H1 (cell line): Measurements from ENCODE around the gene MATN1. TPM values are rescaled to one million over a fixed set of nuclear protein-coding genes. Genes with fewer than 3 reads are reported as not detected.

ENCODE experiments used
- EP300 ChIP-seq, 2 experiments: IDR thresholded peaks; 1 replicate in 1 of 2; 2 replicates in 1 of 2; pipeline ENCODE4 v1.6.1; 2011 to 2012; ENCODE audit warnings: low read depth in 2 of 2, low read length in 2 of 2, mild to moderate bottlenecking in 2 of 2, borderline replicate concordance in 1 of 2, inconsistent platforms in 1 of 2, moderate library complexity in 1 of 2
- POLR2AphosphoS5 ChIP-seq: IDR thresholded peaks from 2 replicates; pipeline ENCODE4 v1.6.1; 2011; ENCODE audit warnings: low read depth, low read length
- POU5F1 ChIP-seq: IDR thresholded peaks from 2 replicates; pipeline ENCODE4 v1.6.1; 2011; ENCODE audit warnings: low read depth, mild to moderate bottlenecking, low read length, moderate library complexity
- SUZ12 ChIP-seq: fragments of 200-600 bp; sonication (generic); IDR thresholded peaks from 2 replicates; pipeline ENCODE4 v1.6.1; 2012; ENCODE audit warnings: mild to moderate bottlenecking, inconsistent platforms, low read length, moderate library complexity, mixed read lengths
- TBP ChIP-seq: IDR thresholded peaks from 2 replicates; pipeline ENCODE4 v1.6.1; 2011; ENCODE audit warnings: low read depth, low read length, improper control_type of control experiment
- polyA plus RNA-seq, 7 experiments: library from polyadenylated mRNA; depleted of rRNA in 3 of 7; stranded (reverse) in 5 of 7; unstranded in 2 of 7; fragments of >200 nt in 5 of 7; fragments of 200-250 nt in 2 of 7; gene quantifications; 1 replicate in 5 of 7; 2 replicates in 1 of 7; 4 replicates in 1 of 7; pipeline versions ENCODE4 v1.2.1 to v1.2.3, GENCODE V29; 2011 to 2013; ENCODE audit warnings: missing spikeins in 2 of 7, mixed read lengths in 2 of 7
- total RNA-seq: library from RNA; stranded (reverse); fragmentation: NEBNext Ultra II Directional; extraction: Animal tissue kit (Norgen Biotek cat#: 25700); gene quantifications from 2 replicates; pipeline ENCODE4 v1.2.1, GENCODE V29; 2021

Gene MATN1
- total and polyA plus RNA-seq, 2 of the 8 experiments (the other 6 are each of a cell fraction or from before 2014, with no cell fraction given), result 0.12 to 0.28 TPM

- no peak for TF ChIP-seq EP300 (IDR thresholded peaks at IDR 0.05; ENCODE audit: borderline replicate concordance in 1 of 2, low read depth in 2 of 2, low read length in 2 of 2)
- TF ChIP-seq TBP, result no peak
- no peak for TF ChIP-seq POU5F1
- TF ChIP-seq POLR2AphosphoS5, result no peak
- TF ChIP-seq SUZ12, result no peak
Measured at GRCh38 chr1:30739601-30740000, 16.2 kb upstream of the MATN1 start (continued).
